Astrocyte (in vitro differentiated cells and primary cell): ENCODE results near the gene LRCH4. TPM values are rescaled to one million over a fixed set of nuclear protein-coding genes. Genes with fewer than 3 reads are reported as not detected.

ENCODE experiments used
- DNase-seq: peaks from one replicate; pipeline ENCODE4 v3.0.0-alpha.2; 2010; ENCODE audit warnings: low read depth
- FAIRE-seq: peaks from 2 replicates; lab custom pipeline; 2011; peaks lifted over from hg19 to GRCh38; lab: Jason Lieb, UNC
- H2AFZ ChIP-seq: 2 replicates; pipeline ENCODE4 v1.6.0; 2012; ENCODE audit warnings: low read depth, low read length, inconsistent platforms
- H3K27ac ChIP-seq: 2 replicates; pipeline ENCODE4 v1.5.1; 2011; ENCODE audit warnings: low read depth, low read length, inconsistent platforms
- H3K27me3 ChIP-seq: 2 replicates; pipeline ENCODE4 v1.6.0; 2011; ENCODE audit warnings: low read length, inconsistent platforms; ENCODE audit not compliant: insufficient read depth
- H3K36me3 ChIP-seq: 2 replicates; pipeline ENCODE4 v1.5.1; 2011; ENCODE audit warnings: low read length, inconsistent platforms; ENCODE audit not compliant: insufficient read depth
- H3K4me1 ChIP-seq: 2 replicates; pipeline ENCODE4 v1.5.1; 2011; ENCODE audit warnings: low read length, inconsistent platforms; ENCODE audit not compliant: insufficient read depth
- H3K4me2 ChIP-seq: 2 replicates; pipeline ENCODE4 v1.6.0; 2012; ENCODE audit warnings: low read length, inconsistent platforms
- H3K4me3 ChIP-seq: 2 replicates; pipeline ENCODE4 v1.5.1; 2011; ENCODE audit warnings: low read depth, mild to moderate bottlenecking, low read length, inconsistent platforms; ENCODE audit not compliant: insufficient read depth
- H3K79me2 ChIP-seq: 2 replicates; pipeline ENCODE4 v1.6.0; 2012; ENCODE audit warnings: mild to moderate bottlenecking, low read length, inconsistent platforms; ENCODE audit not compliant: insufficient read depth
- H3K9ac ChIP-seq: 2 replicates; pipeline ENCODE4 v1.6.0; 2012; ENCODE audit warnings: mild to moderate bottlenecking, low read length, inconsistent platforms
- H3K9me3 ChIP-seq: 2 replicates; pipeline ENCODE4 v1.5.1; 2012; ENCODE audit warnings: low read depth, mild to moderate bottlenecking, low read length, inconsistent platforms; ENCODE audit not compliant: insufficient read depth
- H4K20me1 ChIP-seq: 2 replicates; pipeline ENCODE4 v1.6.0; 2012; ENCODE audit warnings: low read length, inconsistent platforms; ENCODE audit not compliant: insufficient read depth
- H3K27ac Mint-ChIP-seq: one replicate; pipeline ENCODE4 v1.8.0; 2021; ENCODE audit warnings: mild to moderate bottlenecking, mixed read lengths; ENCODE audit not compliant: unreplicated experiment
- H3K27me3 Mint-ChIP-seq: one replicate; pipeline ENCODE4 v1.8.0; 2021; ENCODE audit warnings: low read depth, mixed read lengths; ENCODE audit not compliant: unreplicated experiment
- H3K36me3 Mint-ChIP-seq: one replicate; pipeline ENCODE4 v1.8.0; 2021; ENCODE audit warnings: low read depth, mixed read lengths; ENCODE audit not compliant: unreplicated experiment
- H3K4me1 Mint-ChIP-seq: one replicate; pipeline ENCODE4 v1.8.0; 2021; ENCODE audit warnings: low read depth, mixed read lengths; ENCODE audit not compliant: unreplicated experiment
- H3K4me3 Mint-ChIP-seq: one replicate; pipeline ENCODE4 v1.8.0; 2021; ENCODE audit warnings: mild to moderate bottlenecking, moderate library complexity, mixed read lengths; ENCODE audit not compliant: unreplicated experiment
- H3K9me3 Mint-ChIP-seq: one replicate; pipeline ENCODE4 v1.8.0; 2021; ENCODE audit warnings: mild to moderate bottlenecking, mixed read lengths; ENCODE audit not compliant: unreplicated experiment
- CTCF ChIP-seq: IDR thresholded peaks from 2 replicates; pipeline ENCODE4 v1.5.1; 2011; ENCODE audit warnings: low read depth, mild to moderate bottlenecking, inconsistent platforms, low read length, moderate library complexity; ENCODE audit not compliant: insufficient read depth
- EZH2 ChIP-seq: IDR thresholded peaks from 2 replicates; pipeline ENCODE4 v1.6.1; 2012; ENCODE audit warnings: mild to moderate bottlenecking, low read length, inconsistent platforms; ENCODE audit not compliant: insufficient read depth
- total RNA-seq: library from RNA; stranded (reverse); gene quantifications from 2 replicates; pipeline ENCODE4 v1.2.1, GENCODE V29; 2021

The LRCH4 gene
- total RNA-seq, 1 donor from 2014 or later, result 62.5 TPM

GRCh38 chr7:100576384-100576993 is 9.4 kb downstream of the LRCH4 start:
- peaks cover 9% of the 10 kb centered on the region for H3K36me3 Mint-ChIP-seq
- TF ChIP-seq CTCF (no peak), EZH2 (no peak)
- Histone ChIP-seq H4K20me1 (peaks cover 19% of the 10 kb centered on the region), H3K36me3 (peaks cover 16% of the 10 kb centered on the region), H3K79me2 (peaks cover 9% of the 10 kb centered on the region), H3K9me3 (no peaks in the 10 kb centered on the region), H2AFZ (no peak overlapping the region), H3K27me3 (no peaks in the 10 kb centered on the region), H3K4me3 (no peak overlapping the region), H3K4me2 (no peak overlapping the region), H3K9ac (no peak overlapping the region), H3K27ac (no peak overlapping the region), H3K4me1 (peaks cover 6% of the 10 kb centered on the region)
- H3K27me3 Mint-ChIP-seq, result peaks cover 3% of the 10 kb centered on the region
- H3K27ac Mint-ChIP-seq, result no peak overlapping the region
- DNase-seq (no peak), FAIRE-seq (no peak)
- no peak overlapping the region for H3K4me3 Mint-ChIP-seq
- H3K4me1 Mint-ChIP-seq, result peaks cover 6% of the 10 kb centered on the region
- H3K9me3 Mint-ChIP-seq, result no peaks in the 10 kb centered on the region

GRCh38 chr7:100575746-100576383 is 10.1 kb downstream of the LRCH4 start:
- Histone ChIP-seq H3K4me3 (no peak overlapping the region), H3K9ac (no peak overlapping the region), H3K36me3 (peaks cover 10% of the 10 kb centered on the region), H3K79me2 (peaks cover 6% of the 10 kb centered on the region), H2AFZ (no peak overlapping the region), H3K4me1 (peaks cover 12% of the 10 kb centered on the region), H4K20me1 (peaks cover 14% of the 10 kb centered on the region), H3K27ac (no peak overlapping the region), H3K27me3 (no peaks in the 10 kb centered on the region), H3K4me2 (no peak overlapping the region), H3K9me3 (no peaks in the 10 kb centered on the region)
- H3K9me3 Mint-ChIP-seq, result no peaks in the 10 kb centered on the region
- TF ChIP-seq EZH2 (no peak), CTCF (no peak)
- DNase-seq (no peak), FAIRE-seq (no peak)
- H3K36me3 Mint-ChIP-seq, result peaks cover 9% of the 10 kb centered on the region
- H3K4me3 Mint-ChIP-seq, result no peak overlapping the region
- H3K27ac Mint-ChIP-seq, result no peak overlapping the region
- H3K27me3 Mint-ChIP-seq, result peaks cover 3% of the 10 kb centered on the region
- peaks cover 6% of the 10 kb centered on the region for H3K4me1 Mint-ChIP-seq

- Histone ChIP-seq H4K20me1 (peaks cover 8% of the 10 kb centered on the region), H2AFZ (no peak overlapping the region), H3K9ac (no peak overlapping the region), H3K4me3 (no peak overlapping the region), H3K27me3 (no peaks in the 10 kb centered on the region), H3K9me3 (no peaks in the 10 kb centered on the region), H3K36me3 (peaks cover 3% of the 10 kb centered on the region), H3K79me2 (no peaks in the 10 kb centered on the region), H3K27ac (no peak overlapping the region), H3K4me1 (peaks cover 15% of the 10 kb centered on the region), H3K4me2 (no peak overlapping the region)
- no peak for FAIRE-seq
- Mint-ChIP-seq H3K4me3 (no peak overlapping the region), H3K27me3 (peaks cover 3% of the 10 kb centered on the region), H3K4me1 (peaks cover 6% of the 10 kb centered on the region), H3K9me3 (no peaks in the 10 kb centered on the region), H3K36me3 (peaks cover 9% of the 10 kb centered on the region), H3K27ac (no peak overlapping the region)
- no peak for DNase-seq
- no peak for TF ChIP-seq EZH2
- TF ChIP-seq CTCF, result no peak
Observed at GRCh38 chr7:100575206-100575631, 10.7 kb downstream of the LRCH4 start.
